Ramos (cell line): Measurements from ENCODE around the gene PCDHGA5.
"Not testable (repeated sequence)": the region's sequence is repeated elsewhere in the genome, so short reads cannot be mapped to it uniquely, and the experiment has no call there.

Experiments used
- in situ Hi-C: fragments of 300-500 bp; cut with MboI; formaldehyde crosslinking; loops from one replicate; pipeline ENCODE4 v1.14.3; 2022; ENCODE audit warnings: low sequenced_read_pairs; ENCODE audit not compliant: unreplicated experiment

PCDHGA5 gene

DNA sequence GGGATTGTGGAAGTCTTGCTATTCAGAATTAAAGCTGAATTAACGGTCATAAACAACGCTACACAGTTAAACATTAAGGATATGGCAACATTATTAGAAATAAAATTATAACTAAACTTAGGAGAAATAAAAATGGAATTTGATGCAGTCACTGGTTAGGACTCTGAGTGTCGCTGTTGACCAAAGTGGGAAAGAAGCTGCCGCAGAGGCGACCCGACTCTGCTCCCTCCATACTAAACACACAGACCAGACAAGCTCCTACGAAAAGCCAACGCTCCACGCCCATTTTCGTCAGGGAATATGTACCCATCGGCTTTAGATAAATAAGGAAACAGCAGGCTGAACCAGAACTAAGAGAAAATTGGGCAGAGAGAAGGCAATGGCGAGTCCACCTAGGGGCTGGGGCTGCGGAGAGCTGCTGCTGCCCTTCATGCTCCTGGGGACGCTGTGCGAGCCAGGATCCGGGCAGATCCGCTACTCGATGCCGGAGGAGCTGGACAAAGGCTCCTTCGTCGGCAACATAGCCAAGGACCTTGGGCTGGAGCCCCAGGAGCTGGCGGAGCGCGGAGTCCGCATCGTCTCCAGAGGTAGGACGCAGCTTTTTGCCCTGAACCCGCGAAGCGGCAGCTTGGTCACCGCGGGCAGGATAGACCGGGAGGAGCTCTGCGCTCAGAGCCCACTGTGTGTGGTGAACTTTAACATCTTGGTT is at the start of gene PCDHGA5:
PCDHGA5 (plus strand) TSS at position 211 of the 709 bp plus-strand sequence; CDS start at position 380, 169 bp downstream.
- in situ Hi-C loops, result no loop called here

DNA sequence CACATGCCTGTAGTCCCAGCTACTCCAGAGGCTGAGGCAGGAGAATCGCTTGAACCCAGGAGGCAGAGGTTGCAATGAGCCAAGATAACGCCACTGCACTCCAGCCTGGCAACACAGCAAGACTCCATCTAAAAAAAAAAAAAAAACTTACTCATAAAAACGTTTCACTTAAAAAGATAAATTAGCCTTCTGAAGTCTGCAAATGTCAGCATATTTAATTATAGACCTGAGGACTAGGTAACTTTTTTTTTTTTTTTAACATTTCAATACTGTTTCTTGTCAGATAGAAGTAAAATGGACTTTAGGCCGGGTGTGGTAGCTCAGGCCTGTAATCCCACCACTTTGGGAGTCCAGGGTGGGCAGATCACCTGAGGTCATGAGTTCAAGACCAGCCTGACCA is 47.0 kb upstream of the PCDHGA5 start:
- in situ Hi-C loops, result not testable (repeated sequence)

DNA sequence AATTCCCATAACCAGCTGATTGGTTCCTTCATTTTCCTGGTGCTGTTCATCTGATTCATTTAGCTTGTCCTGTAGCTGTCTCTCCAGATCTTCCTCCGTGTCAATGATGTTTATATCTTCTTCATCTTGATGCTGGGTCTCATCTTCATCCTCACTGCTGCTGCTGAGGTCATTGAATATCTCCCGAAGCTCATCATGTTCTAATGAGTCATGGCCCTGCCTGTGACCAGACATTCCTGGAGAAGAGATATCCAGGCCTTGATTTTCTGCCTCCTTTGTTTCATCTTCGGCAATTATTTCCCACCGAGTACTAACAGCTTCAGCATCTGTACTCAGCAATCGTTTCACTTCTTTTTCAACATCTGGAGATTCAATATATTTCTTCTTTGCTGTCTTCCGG is 44.8 kb upstream of the PCDHGA5 start:
- in situ Hi-C loops, result no loop called here

DNA sequence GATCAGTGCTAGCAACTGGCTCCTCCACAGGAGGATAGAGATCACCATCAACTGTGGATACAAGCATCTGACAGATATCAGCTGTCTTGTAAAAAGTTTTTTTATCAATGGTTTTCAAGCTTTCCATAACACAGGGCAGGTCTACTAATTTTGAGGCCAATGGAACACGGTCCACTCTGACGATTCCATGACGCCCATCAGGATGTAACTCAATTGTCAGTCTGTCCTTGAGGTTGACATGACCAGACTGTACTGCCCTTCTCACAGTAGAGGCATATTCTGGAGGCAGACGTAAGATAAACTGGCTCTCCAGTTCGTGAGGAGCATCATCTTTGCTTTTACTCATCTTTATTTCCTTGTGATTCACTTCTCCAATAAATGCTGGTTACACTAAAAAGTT is 44.3 kb upstream of the PCDHGA5 start:
- in situ Hi-C loops, result no loop called here

DNA sequence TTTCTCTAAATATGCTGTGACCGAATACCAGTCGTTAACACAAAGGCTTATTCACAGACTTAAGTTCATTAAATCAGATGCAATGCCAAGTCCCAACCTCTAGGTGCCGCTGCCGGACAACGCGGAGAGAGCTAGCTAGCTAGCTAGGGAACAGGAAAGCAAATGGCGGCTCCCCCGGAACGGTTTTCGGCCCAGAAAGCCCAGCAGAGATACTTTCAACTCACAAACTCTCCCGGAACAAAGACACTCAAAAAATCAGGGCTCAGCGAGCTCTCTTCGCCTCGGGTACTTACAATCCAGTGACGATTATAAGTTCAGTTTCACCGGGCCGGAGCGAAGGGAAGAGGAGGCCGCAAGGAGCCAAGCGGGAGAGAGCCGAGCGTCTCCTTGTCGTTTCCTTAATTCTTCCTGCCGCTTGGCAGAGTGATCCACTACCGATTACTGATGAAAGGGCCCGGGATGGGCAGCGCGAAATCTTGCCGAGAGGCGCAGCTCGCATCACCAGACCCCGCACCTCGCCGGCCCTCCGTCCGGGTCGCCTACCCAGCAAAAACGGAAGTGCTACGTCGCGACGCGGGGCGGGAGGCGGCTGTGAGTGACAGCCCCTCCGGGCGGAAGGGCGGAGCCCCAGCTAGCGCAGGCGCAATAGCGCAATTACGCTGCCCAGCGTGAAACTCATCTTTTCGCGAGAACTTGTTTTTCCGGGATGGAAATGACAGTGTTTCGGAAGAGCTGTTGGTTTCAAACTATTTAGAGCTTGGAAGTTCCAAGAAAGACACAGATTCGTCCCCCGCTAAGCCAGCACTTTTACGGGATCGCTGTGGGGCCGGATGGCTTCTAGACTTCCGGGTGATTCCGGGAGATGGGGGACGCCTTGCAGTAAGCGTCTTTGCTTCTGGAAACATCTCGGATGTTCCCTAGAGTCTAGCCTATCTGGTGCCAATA is 43.5 kb upstream of the PCDHGA5 start, which contains the start of gene TAF7:
TAF7 (minus strand) TSS at position 560 of the 945 bp plus-strand sequence. CDS start 740 bp downstream, outside the sequence.
- in situ Hi-C loops, result no loop called here

DNA sequence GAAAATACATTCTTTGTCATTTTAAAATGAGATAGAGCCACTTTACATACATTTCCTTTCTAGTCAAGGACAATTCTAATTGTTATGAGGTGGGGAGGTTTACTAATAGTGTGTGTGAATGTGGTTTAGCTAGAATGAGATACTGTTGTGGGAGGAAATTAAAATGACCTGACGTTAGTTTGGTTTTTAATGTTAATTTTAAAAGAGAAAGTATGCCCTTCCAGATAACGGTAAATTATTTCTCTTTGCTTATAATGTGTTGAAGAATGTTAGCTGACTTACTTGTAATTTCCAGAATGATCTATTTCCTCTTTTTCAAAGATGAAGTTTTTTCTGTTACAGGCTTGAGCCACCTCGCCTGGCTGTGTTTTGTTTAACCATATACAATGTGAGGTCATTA is 41.7 kb upstream of the PCDHGA5 start:
- in situ Hi-C loops, result no loop called here

DNA sequence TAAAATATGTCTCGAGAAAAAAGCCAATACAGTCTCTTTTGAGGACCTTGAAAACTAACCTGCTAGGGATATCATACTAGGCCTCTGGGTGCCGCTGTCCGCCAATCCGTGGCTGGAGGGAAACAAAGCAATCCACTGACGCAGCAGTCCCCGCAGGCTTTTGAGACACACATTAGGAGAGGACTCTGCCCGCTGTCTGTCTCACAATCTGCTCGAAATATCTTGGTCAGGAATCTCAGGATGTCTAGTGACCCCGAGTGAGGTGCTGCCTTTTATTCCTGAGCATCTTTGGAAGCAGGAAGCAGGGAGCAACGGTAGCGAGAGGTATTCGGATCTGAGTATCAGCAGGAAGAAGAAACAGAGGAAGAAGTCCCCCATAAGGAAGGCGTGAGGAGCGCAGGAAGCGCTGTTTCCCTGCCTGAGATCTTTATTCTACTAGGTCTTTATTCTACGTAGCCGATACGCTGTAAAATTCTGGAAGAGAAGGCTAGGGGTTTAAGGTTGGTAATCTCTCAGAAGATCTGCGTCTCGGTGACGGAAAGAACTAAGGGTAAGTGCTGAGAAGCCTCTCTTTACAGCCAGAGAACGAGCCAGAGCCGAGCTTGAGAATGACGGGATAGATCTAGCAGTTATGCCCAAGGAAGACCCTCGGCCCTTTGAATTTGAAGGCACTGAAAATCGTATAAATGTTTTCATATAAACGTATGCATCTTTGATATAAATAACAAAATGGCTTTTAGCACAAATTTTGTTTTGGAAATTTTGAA is 37.7 kb upstream of the PCDHGA5 start:
- in situ Hi-C loops, result no loop called here

DNA sequence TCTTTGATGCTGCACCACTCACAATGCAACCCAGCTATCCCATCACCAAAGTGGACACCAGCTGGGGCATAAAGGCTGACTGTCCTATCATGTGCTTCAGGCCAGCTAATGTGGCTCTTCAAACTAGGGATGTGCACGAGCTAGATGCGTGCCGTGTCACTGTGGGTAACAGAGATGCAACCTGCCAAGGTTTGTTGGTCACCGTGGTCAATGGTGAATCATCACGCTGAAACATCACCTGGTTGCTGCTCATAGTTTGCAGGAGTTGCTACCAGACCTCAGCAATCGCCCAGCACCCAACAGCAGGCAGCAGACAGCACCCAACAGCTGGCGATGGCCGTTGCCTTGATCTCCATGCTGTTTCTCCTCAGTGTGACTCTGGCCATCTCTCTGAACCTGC is 35.7 kb upstream of the PCDHGA5 start:
- in situ Hi-C loops, result no loop called here

DNA sequence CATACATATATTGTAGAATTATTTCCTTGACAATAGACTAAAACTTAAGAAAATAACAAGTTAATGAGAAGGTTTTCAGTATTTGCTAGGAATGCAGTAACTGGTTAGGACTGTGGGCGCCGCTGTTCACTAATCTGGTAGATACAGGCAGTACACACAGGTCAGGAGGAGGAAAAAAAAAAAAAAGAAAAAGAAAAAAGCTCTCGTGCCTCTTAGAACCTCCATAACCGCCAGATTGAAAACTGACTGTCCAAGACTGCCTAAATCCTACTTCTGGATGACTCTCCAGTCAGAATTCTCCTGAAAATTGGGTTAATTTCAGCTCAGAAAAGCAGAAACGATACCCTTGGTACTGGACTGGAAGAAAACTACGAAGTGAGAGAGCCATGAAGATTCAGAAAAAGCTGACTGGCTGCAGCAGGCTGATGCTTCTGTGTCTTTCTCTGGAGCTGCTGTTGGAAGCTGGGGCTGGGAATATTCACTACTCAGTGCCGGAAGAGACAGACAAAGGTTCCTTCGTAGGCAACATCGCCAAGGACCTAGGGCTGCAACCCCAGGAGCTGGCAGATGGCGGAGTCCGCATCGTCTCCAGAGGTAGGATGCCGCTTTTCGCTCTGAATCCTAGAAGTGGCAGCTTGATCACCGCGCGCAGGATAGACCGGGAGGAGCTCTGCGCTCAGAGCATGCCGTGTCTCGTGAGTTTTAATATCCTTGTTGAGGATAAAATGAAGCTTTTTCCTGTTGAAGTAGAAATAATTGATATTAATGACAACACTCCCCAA is 33.5 kb upstream of the PCDHGA5 start, which contains the start of gene PCDHGA1:
PCDHGA1 (plus strand) TSS at position 216 of the 782 bp plus-strand sequence.
- in situ Hi-C loops, result no loop called here

DNA sequence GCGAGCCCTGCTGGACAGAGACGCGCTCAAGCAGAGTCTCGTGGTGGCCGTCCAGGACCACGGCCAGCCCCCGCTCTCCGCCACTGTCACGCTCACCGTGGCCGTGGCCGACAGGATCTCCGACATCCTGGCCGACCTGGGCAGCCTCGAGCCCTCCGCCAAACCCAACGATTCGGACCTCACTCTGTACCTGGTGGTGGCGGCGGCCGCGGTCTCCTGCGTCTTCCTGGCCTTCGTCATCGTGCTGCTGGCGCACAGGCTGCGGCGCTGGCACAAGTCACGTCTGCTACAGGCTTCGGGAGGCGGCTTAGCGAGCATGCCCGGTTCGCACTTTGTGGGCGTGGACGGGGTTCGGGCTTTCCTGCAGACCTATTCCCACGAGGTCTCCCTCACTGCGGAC is 31.4 kb upstream of the PCDHGA5 start:
- in situ Hi-C loops, result not testable (repeated sequence)

DNA sequence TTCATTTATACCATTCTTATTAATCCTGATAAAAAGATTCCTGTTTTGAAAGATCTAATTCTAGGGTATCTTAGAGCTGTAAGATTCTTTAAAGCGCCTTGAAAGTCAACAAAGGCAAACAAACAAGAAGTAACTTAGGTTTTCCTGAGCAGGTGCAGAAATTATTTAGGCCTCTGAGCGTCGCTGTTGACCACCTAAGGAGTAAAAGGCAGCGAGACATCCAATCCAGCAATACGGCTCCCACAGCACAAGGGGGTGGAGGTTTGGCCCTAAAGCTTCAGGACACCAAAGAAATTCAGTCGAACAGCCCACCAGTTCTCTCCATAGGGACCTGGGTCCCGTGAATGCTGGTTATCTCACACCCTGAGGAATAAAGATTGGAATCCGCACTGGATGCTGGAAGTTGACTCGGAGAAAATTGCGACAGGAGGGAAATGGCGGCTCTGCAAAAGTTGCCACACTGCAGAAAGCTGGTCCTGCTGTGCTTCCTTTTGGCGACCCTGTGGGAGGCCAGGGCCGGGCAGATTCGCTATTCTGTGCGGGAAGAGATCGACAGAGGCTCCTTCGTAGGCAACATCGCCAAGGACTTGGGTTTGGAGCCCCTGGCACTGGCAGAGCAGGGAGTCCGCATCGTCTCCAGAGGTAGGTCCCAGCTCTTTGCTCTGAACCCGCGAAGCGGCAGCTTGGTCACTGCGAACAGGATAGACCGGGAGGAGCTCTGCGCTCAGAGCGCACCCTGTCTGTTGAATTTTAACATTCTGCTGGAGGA is 25.2 kb upstream of the PCDHGA5 start, which contains the start of gene PCDHGA2:
PCDHGA2 (plus strand) TSS at position 223 of the 769 bp plus-strand sequence.
- in situ Hi-C loops, result no loop called here

DNA sequence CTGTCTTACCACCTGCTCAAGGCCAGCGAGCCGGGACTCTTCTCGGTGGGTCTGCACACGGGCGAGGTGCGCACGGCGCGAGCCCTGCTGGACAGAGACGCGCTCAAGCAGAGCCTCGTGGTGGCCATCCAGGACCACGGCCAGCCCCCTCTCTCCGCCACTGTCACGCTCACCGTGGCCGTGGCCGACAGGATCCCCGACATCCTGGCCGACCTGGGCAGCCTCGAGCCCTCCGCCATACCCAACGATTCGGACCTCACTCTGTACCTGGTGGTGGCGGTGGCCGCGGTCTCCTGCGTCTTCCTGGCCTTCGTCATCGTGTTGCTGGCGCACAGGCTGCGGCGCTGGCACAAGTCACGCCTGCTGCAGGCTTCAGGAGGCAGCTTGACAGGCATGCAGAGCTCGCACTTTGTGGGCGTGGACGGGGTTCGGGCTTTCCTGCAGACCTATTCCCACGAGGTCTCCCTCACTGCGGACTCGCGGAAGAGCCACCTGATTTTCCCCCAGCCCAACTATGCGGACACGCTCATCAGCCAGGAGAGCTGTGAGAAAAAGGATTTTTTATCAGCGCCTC is 23.1 kb upstream of the PCDHGA5 start:
- in situ Hi-C loops, result not testable (repeated sequence)

DNA sequence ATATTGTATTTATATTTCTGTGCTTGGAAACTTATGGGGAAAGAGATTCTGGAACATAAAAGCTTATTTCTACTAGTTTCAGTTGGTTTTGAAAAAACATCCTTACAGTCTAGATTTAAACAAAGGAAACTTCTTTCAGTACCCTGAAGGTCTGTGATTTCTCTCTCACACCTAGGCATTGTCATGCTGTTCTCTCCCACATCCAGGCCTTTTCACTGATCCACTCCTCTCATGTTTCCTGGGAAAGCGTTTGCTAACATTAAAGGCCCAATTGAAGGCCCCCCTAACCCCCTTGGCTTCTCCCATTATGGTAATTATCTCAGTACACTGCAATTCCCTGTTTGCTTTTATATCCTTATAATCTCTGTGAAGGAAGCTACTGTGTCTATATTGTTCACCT is 21.2 kb upstream of the PCDHGA5 start:
- in situ Hi-C loops, result no loop called here

DNA sequence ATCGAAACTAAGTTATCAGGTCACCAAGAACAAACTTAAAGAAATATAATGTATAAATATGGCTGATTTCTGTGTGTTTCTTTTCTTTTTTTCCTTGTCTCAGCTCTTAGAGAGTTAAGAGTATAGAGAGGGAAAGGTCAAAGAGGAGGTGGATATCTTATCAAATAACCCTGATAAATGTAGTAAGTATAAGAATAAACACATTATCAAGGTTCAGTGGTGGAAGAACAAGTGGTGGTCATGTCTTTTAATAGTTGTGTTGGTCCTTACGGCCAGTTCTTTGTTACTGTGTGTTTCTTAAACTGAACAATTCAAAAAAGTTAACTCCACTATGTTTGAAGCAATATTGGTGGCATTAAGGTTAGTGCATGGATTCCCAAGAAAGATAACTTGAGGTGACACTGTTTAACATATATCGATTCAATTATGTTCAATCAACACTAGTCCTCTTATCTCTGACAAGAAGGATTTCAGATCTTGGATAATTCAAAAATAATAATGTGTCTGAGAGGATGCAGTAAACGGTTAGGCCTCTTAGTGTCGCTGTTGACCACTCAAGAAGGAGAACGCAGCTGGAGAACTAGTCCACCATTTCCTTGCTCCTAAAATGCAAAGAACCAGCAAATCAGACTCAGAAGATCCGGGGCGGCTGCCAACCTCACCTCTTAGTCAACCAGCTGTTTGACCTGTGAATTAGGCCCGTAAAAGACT is 20.6 kb upstream of the PCDHGA5 start, which contains the start of gene PCDHGA3:
PCDHGA3 (plus strand) TSS at position 588 of the 711 bp plus-strand sequence. CDS start 205 bp downstream, outside the sequence.
- in situ Hi-C loops, result no loop called here

DNA sequence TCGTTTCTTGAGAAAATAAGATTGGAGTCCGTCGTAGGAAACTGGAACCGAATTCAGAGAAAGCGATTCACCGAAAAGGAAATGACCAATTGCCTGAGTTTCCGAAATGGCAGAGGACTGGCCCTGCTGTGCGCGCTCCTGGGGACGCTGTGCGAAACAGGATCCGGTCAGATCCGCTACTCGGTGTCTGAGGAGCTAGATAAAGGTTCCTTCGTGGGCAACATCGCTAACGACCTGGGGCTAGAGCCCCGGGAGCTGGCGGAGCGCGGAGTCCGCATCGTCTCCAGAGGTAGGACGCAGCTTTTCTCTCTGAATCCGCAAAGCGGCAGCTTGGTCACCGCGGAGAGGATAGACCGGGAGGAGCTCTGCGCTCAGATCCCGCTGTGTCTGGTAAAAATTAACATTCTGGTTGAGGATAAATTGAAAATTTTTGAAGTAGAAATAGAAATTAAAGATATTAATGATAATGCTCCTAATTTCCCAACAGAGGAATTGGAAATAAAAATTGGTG is 20.0 kb upstream of the PCDHGA5 start:
- in situ Hi-C loops, result no loop called here

DNA sequence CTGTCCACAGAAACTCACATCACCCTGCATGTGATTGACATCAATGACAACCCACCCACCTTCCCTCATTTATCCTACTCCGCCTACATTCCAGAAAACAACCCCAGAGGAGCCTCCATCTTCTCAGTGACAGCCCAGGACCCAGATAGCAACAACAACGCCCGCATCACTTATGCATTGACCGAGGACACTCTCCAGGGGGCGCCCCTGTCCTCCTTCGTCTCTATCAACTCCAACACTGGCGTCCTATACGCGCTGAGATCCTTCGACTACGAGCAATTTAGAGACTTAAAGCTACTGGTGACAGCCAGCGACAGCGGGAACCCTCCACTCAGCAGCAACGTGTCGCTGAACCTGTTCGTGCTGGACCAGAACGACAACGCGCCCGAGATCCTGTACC is 18.6 kb upstream of the PCDHGA5 start:
- in situ Hi-C loops, result no loop called here

DNA sequence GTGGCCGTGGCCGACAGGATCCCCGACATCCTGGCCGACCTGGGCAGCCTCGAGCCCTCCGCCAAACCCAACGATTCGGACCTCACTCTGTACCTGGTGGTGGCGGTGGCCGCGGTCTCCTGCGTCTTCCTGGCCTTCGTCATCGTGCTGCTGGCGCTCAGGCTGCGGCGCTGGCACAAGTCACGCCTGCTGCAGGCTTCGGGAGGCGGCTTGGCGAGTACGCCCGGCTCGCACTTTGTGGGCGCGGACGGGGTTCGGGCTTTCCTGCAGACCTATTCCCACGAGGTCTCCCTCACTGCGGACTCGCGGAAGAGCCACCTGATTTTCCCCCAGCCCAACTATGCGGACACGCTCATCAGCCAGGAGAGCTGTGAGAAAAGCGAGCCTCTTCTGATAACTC is 17.9 kb upstream of the PCDHGA5 start:
- in situ Hi-C loops, result not testable (repeated sequence)
